Esophagus muscularis mucosa (tissue), 4 donors: ENCODE data around the gene CSPG5.

Experiments
- EP300 ChIP-seq: sonication (generic); formaldehyde crosslinking; IDR thresholded peaks from one replicate; pipeline ENCODE4 v1.6.1; 2017; ENCODE audit warnings: antibody characterized with exemption
- POLR2A ChIP-seq: fragments of 450-650 bp; IDR thresholded peaks from one replicate; pipeline ENCODE4 v1.6.1; 2017; ENCODE audit warnings: antibody characterized with exemption, moderate library complexity, mild to moderate bottlenecking, low read depth
- POLR2AphosphoS5 ChIP-seq, 2 donors: sonication (generic); formaldehyde crosslinking; IDR thresholded peaks; one replicate each; pipeline ENCODE4 v1.6.1; 2017; ENCODE audit warnings: antibody characterized with exemption in 2 of 2
- TF ChIP-seq, protein P1 (sequence below), 3 experiments: fragments of 200-600 bp in 2 of 3; fragments of 450-650 bp in 1 of 3; sonication (generic) in 2 of 3; IDR thresholded peaks; one replicate each; pipeline ENCODE4 v1.5.1; 2017 to 2019; ENCODE audit warnings: antibody characterized with exemption in 3 of 3, mild to moderate bottlenecking in 2 of 3, moderate library complexity in 1 of 3

DNA sequence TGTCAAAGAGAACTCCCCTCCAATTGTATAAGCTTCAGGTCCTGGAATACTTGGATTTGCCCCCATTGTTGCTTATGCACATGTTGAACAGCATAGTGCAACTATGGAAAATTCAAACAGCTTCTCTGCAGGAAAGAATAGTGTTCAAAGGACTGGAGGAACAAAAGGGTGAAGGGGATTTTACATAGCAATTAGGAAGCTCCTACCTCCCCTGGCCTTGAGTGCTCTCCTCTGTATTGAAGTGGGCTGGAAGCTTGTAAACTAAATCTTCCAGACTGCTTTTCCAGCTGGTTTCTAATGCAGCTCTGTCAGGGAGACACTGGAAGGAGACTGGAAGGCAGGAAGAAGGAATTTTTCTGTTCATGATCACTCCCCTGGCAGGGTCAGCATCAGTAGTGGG, 57.9 kb downstream of the CSPG5 start:
- TF ChIP-seq, protein P1, sequence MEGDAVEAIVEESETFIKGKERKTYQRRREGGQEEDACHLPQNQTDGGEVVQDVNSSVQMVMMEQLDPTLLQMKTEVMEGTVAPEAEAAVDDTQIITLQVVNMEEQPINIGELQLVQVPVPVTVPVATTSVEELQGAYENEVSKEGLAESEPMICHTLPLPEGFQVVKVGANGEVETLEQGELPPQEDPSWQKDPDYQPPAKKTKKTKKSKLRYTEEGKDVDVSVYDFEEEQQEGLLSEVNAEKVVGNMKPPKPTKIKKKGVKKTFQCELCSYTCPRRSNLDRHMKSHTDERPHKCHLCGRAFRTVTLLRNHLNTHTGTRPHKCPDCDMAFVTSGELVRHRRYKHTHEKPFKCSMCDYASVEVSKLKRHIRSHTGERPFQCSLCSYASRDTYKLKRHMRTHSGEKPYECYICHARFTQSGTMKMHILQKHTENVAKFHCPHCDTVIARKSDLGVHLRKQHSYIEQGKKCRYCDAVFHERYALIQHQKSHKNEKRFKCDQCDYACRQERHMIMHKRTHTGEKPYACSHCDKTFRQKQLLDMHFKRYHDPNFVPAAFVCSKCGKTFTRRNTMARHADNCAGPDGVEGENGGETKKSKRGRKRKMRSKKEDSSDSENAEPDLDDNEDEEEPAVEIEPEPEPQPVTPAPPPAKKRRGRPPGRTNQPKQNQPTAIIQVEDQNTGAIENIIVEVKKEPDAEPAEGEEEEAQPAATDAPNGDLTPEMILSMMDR (IDR thresholded peaks at IDR 0.05), result no peak
- no peak for TF ChIP-seq POLR2AphosphoS5 (IDR thresholded peaks at IDR 0.05)
- no peak for TF ChIP-seq EP300
- no peak for TF ChIP-seq POLR2A
